Measurements from ENCODE around the gene TMEM163.

GRCh38 chr2:134662751-134663150 is 56.0 kb downstream of the TMEM163 start:
- TF ChIP-seq, protein P1, sequence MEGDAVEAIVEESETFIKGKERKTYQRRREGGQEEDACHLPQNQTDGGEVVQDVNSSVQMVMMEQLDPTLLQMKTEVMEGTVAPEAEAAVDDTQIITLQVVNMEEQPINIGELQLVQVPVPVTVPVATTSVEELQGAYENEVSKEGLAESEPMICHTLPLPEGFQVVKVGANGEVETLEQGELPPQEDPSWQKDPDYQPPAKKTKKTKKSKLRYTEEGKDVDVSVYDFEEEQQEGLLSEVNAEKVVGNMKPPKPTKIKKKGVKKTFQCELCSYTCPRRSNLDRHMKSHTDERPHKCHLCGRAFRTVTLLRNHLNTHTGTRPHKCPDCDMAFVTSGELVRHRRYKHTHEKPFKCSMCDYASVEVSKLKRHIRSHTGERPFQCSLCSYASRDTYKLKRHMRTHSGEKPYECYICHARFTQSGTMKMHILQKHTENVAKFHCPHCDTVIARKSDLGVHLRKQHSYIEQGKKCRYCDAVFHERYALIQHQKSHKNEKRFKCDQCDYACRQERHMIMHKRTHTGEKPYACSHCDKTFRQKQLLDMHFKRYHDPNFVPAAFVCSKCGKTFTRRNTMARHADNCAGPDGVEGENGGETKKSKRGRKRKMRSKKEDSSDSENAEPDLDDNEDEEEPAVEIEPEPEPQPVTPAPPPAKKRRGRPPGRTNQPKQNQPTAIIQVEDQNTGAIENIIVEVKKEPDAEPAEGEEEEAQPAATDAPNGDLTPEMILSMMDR (IDR thresholded peaks at IDR 0.05), result no peak
- TF ChIP-seq POLR2A (IDR thresholded peaks at IDR 0.05), result no peak

All from stomach (tissue), 4 donors.